GM18867 (cell line): ENCODE data around the gene HUNK.

Source experiments
- ATAC-seq: cut with Tn5 transposase; IDR thresholded peaks from one replicate; pipeline ENCODE4 v1.9.1; 2021; ENCODE audit warnings: mild to moderate bottlenecking, moderate library complexity; ENCODE audit not compliant: unreplicated experiment

Gene HUNK

DNA sequence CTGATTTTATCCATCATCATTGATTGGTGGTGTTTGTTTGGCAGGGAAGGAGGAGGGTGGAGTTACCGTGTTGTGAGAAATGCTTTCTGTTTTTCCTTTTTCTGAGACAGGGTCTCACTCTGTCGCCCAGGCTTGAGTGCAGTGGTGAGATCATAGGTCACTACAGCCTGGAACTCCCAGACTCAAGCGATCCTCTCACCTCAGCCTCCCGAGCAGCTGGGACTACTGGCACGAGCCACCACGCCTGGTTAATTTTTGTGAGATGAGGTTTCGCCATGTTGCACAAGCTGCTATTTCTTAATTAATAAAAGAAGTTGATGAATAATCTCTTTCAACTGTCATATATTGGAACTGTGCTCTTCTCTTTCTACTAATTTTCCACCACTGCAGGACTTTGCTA, 44.3 kb downstream of the HUNK start:
- no peak for ATAC-seq

GRCh38 chr21:31918250-31918775, 45.5 kb downstream of the HUNK start:
- ATAC-seq = no peak

DNA sequence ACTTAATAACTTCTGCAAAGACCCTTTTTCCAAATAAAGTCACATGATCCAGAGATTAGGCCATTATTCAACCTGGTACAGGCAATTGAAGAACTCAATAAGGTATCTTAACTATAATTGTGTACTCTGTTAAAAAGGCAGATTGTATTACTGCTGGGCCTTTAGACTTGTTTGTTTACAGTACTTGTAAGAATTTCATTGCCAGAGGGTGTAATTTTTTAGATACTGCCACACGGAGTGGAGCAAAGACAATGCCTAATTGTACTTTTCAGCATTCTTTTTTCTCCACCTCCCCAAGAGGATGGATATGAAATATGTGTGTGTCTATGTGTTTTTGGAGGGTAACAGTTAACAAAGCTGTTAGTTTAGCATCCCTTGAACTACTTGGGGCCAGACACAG, 47.5 kb downstream of the HUNK start:
- ATAC-seq = no peak

DNA sequence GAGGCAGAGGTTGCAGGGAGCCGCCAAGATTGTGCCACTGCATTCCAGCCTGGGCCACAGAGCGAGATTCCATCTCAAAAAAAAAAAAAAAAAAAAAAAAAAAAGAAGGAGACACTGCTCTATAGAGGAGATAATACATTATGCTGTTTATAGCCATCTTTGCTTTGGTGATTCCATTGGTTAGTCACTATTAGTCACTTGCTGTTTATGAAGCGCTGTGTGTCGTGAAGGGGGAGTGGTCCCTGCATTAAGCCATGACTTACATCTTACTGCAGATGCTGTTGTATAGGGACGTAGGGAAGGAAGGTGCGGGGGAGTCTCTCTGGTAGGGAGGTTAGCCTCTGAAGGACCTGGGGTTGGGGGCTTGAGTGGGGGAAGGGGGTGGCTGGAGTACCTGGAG, 48.3 kb downstream of the HUNK start:
- ATAC-seq = no peak

GRCh38 chr21:31922881-31923280, 50.1 kb downstream of the HUNK start:
- no peak for ATAC-seq

GRCh38 chr21:31923756-31924155, 50.9 kb downstream of the HUNK start:
- no peak for ATAC-seq

GRCh38 chr21:31924548-31924947, 51.7 kb downstream of the HUNK start:
- ATAC-seq = no peak

DNA sequence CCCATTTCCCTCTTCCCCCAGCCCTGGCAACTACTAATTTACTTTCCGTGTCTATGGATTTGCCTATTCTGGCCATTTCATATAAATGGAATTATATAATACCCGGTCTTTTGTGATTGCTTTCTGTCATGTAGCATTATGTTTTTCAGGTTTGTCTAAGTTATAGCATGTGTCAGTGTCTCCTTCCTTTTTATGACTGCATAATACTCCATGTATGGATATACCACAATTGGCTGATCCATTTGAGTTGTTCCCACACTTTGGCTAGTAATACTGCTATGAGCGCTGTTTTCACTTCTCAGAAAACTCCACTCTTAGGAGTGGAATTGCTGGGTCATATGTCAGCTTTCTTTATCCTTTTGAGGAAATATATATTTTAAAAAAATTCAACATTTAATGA, 53.7 kb downstream of the HUNK start:
- ATAC-seq = no peak

- ATAC-seq = no peak
These were observed 55.0 kb downstream of the HUNK start for GRCh38 chr21:31927689-31928353.

DNA sequence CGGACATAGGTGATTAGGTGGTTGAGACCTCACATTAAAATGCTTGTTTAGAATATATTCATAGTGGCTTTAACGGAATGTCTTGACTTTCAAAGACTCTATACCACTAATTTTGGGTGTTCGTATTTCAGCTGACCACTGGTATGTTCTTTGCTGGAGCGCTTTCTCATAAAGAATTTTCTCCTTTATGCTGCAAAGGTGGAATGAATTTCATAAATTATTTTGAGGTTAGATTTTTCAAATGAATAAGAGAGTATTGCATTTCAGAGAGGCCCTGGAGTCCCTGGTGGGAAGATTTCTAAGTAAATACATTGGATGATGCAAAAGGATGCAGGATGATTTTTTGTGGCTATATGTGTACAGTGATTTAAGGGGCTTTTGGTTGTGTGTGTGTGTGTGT, 55.8 kb downstream of the HUNK start:
- ATAC-seq = no peak

- ATAC-seq = no peak
These were observed 56.7 kb downstream of the HUNK start for GRCh38 chr21:31929548-31929947.

GRCh38 chr21:31930001-31930400, 57.2 kb downstream of the HUNK start:
- ATAC-seq = no peak

- no peak for ATAC-seq
These were observed 59.0 kb downstream of the HUNK start for GRCh38 chr21:31931644-31932469.

DNA sequence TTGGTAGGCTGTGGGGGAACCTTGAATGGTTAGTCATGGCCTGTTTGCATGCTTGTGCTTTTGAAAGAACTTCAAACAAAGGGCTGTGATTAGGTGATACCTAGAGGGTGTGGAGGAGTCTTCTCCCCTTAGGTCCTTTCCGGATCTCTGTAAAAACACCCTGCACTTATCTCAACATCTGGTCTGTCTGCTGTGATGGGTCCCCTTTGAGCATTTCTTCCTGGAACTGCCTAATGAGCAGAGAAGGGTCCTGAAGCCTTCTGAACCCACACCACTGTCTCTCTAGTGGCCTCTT, 59.6 kb downstream of the HUNK start:
- no peak for ATAC-seq

DNA sequence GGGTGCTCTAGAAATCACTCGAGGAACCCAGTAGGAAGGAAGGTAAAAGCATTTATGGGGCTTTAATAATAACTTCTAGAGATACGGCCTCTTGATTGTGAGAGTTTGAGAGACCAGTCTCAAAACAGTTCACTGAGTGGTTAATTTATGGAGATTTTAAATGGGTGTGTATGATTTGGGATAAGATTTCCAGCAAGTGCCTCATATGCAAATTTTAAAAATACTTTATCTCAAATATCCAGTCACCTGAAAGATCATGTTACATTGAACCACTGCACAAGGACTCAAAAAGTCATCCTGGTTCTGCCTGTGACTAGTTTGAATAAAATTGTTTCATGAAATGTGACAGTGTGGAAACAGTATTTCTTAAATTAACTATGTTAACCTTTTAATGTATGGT, 64.5 kb downstream of the HUNK start:
- no peak for ATAC-seq

GRCh38 chr21:31938330-31939301, 65.8 kb downstream of the HUNK start:
- ATAC-seq = no peak

GRCh38 chr21:31941694-31942093, 68.9 kb downstream of the HUNK start:
- ATAC-seq = no peak

- ATAC-seq = no peak
These were observed 70.7 kb downstream of the HUNK start for GRCh38 chr21:31943561-31943960.

DNA sequence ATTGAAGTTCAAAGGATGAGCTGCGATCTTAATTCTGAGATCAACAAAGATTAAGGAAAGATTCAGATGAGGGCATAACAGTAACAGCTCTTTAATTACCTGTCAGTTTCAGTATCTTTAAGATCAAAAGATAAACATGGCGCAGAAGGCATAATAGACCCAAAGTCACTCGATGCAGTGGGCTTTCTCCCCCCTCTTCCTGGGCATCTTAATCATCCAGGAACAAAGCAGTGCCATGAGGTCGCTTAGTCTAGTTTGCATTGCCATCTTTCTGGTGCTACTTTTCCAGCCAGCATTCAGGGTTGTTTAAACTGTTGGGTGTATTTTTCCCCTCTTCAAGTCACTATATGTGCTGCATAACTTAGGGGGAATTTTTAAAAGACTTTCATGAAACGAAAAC, 72.3 kb downstream of the HUNK start:
- ATAC-seq = no peak

DNA sequence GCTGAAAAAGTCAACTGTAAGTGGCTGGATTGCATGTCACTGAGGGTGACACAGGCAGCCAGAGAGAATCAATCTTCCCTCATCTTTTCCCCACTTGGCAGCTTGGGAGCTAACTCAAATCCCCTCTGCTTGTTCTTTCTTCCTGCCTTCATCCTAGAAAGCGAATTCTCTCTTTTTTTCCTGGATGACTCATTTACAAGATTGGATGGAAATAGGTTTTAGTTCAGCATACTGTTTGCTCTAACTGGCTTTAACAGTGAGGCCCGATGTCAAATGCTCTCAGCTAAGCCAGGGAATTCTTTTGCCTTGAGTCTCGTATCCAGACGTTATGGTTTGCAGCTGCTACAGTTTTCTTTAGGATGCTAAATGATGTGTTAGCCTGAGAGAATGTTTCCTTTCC, 72.7 kb downstream of the HUNK start:
- ATAC-seq = no peak

DNA sequence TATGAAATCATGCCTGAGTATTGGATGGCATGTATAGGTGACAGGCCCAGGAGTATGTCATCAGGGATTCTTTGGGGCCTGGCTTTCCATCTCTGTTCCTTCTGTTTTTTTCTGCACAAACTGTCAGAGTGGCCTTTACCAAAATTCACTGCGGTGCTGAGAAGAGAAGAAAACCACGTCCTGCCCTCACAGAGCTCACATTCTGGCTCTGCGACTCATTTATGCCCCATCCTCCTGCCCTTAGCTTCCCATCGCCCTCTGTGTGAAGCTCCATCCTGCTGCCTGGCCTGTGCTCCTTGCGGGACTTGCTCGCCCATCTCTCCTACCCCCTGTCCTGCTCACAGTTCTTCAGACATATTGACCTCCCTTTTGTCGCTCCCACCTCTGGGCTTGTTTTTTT, 73.4 kb downstream of the HUNK start:
- no peak for ATAC-seq
